ENCODE measurements around the gene SSTR5. TPM values are rescaled to one million over a fixed set of nuclear protein-coding genes. Genes with fewer than 3 reads are reported as not detected.

SSTR5 gene
- total and polyA plus RNA-seq, 2 donors from 2014 or later, result 6.7 TPM; not detected in 1

DNA sequence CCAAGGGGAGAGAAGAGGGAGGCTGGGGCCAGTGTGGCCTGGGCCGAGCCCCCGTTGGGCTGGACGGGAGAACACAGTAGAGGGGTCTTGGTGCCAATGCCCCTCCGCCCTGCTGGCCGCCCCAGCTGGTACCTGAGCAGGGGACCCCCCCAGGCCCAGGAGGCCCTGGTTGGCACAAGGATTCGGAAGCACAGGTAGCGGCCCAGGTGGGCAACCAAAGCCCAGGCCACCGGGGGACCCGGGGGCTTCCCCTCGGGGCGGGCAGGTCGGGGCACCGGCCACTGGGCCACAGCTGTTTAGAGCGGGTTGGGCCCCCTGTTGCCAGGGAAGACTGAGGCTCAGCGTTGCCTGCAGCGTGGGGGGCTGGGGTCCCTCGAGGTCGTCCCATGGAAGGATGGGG lies 51.7 kb downstream of the SSTR5 start:
- no peaks in the 10 kb centered on the region for H3K4me1 ChIP-seq (ENCODE audit: control insufficient read depth in 2 of 3, insufficient read depth in 2 of 3, low read depth in 1 of 3, low read length in 3 of 3)
- intact Hi-C loops (cut with DNase I), result no loop called here
- FAIRE-seq (no peak), DNase-seq (no peak)
- H3K9ac ChIP-seq (ENCODE audit: low read length in 3 of 3), result no peak overlapping the region
- H3K9me3 ChIP-seq (ENCODE audit: control insufficient read depth in 2 of 3, insufficient read depth in 1 of 3, low read length in 3 of 3), result no peaks in the 10 kb centered on the region
- TF ChIP-seq, protein P1, sequence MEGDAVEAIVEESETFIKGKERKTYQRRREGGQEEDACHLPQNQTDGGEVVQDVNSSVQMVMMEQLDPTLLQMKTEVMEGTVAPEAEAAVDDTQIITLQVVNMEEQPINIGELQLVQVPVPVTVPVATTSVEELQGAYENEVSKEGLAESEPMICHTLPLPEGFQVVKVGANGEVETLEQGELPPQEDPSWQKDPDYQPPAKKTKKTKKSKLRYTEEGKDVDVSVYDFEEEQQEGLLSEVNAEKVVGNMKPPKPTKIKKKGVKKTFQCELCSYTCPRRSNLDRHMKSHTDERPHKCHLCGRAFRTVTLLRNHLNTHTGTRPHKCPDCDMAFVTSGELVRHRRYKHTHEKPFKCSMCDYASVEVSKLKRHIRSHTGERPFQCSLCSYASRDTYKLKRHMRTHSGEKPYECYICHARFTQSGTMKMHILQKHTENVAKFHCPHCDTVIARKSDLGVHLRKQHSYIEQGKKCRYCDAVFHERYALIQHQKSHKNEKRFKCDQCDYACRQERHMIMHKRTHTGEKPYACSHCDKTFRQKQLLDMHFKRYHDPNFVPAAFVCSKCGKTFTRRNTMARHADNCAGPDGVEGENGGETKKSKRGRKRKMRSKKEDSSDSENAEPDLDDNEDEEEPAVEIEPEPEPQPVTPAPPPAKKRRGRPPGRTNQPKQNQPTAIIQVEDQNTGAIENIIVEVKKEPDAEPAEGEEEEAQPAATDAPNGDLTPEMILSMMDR (IDR thresholded peaks at IDR 0.05; ENCODE audit: borderline replicate concordance, extremely low read depth, insufficient read depth), result no peak
- no peak overlapping the region for H3K27ac ChIP-seq (ENCODE audit: low read depth in 2 of 2, low read length in 2 of 2)
- H3K4me3 ChIP-seq (ENCODE audit: low read length in 3 of 3), result no peak overlapping the region
- H3K27me3 ChIP-seq (ENCODE audit: control insufficient read depth, insufficient read depth, low read length), result no peaks in the 10 kb centered on the region
- no peaks in the 10 kb centered on the region for H3K36me3 ChIP-seq (ENCODE audit: control insufficient read depth in 2 of 3, insufficient read depth in 3 of 3, low read length in 3 of 3)

DNA sequence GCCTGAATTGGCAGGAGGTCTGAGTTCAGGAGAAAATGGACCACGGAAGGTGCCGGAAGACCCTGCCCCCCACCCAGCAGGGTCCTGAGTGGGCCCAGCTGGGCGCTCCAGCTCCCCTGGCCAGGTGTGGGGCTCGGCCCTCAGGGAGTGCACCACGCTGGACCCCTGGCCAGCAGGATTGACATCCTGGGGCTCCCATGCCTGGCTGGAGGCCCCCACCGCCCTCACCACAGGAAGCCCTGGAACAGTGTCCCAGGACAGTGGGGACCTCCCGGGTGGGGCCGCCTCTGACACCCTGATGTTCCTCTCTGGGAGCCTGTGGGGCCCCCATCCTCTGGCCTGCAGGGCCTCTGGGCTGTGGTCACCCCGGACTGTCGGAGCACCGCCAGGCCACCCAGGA lies 52.2 kb downstream of the SSTR5 start:
- Histone ChIP-seq H3K9ac (ENCODE audit: low read length in 3 of 3) (no peak overlapping the region), H3K9me3 (ENCODE audit: control insufficient read depth in 2 of 3, insufficient read depth in 1 of 3, low read length in 3 of 3) (no peaks in the 10 kb centered on the region), H3K36me3 (ENCODE audit: control insufficient read depth in 2 of 3, insufficient read depth in 3 of 3, low read length in 3 of 3) (no peaks in the 10 kb centered on the region), H3K27me3 (ENCODE audit: control insufficient read depth, insufficient read depth, low read length) (no peaks in the 10 kb centered on the region), H3K27ac (ENCODE audit: low read depth in 2 of 2, low read length in 2 of 2) (no peak overlapping the region), H3K4me1 (ENCODE audit: control insufficient read depth in 2 of 3, insufficient read depth in 2 of 3, low read depth in 1 of 3, low read length in 3 of 3) (no peaks in the 10 kb centered on the region), H3K4me3 (ENCODE audit: low read length in 3 of 3) (no peak overlapping the region)
- no peak for FAIRE-seq
- intact Hi-C loops (cut with DNase I), result no loop called here
- TF ChIP-seq, protein P1 (IDR thresholded peaks at IDR 0.05; ENCODE audit: borderline replicate concordance, extremely low read depth, insufficient read depth), result no peak
- DNase-seq, result no peak

DNA sequence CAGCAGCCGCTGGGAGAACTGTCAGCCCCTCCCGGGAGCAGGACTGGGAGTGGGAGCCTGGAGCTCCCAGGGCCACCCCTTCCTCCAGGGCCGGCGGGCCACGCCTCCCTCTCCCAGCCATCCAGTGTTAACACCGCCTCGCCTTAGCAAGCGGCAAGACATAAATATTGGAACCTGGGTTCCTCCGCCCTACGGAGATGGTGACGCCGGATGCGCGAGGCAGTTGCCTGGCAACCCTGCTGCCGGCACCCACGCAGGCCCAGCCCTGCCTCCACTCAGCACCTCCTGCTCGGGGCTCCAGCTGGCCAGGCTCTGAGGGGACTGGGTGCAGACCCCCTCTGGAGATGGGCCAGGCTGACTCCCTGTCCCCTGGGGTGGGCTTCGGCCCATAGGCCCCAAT lies 52.9 kb downstream of the SSTR5 start:
- Histone ChIP-seq H3K9me3 (ENCODE audit: control insufficient read depth in 2 of 3, insufficient read depth in 1 of 3, low read length in 3 of 3) (no peaks in the 10 kb centered on the region), H3K36me3 (ENCODE audit: control insufficient read depth in 2 of 3, insufficient read depth in 3 of 3, low read length in 3 of 3) (no peaks in the 10 kb centered on the region), H3K9ac (ENCODE audit: low read length in 3 of 3) (no peak overlapping the region), H3K4me1 (ENCODE audit: control insufficient read depth in 2 of 3, insufficient read depth in 2 of 3, low read depth in 1 of 3, low read length in 3 of 3) (no peaks in the 10 kb centered on the region), H3K27me3 (ENCODE audit: control insufficient read depth, insufficient read depth, low read length) (no peaks in the 10 kb centered on the region), H3K27ac (ENCODE audit: low read depth in 2 of 2, low read length in 2 of 2) (no peak overlapping the region), H3K4me3 (ENCODE audit: low read length in 3 of 3) (no peak overlapping the region)
- FAIRE-seq, result no peak
- peak in 4 of 5 donors; percentile 88 to 93 (median 90) for DNase-seq
- intact Hi-C loops (cut with DNase I), result no loop called here
- TF ChIP-seq, protein P1 (IDR thresholded peaks at IDR 0.05; ENCODE audit: borderline replicate concordance, extremely low read depth, insufficient read depth), result no peak

DNA sequence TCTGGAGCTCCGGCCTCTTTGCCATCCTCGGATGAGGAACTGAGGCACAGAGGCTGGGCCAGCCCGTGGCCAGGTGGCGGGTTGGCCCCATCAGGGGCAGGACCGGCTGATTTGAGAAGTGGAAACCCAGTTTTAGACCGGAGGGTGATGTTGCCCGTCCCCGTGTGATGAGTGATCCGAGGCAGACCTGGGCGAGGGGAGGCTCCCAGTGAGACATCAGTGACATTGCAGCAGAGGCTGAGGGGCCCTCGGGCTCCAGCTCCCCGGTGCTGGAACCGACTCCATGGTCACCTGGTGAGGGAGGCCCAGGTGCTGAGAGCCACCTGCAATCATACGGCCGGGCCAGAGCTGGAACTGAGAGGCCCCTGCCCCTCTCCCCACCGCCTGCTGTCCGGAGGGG lies 53.5 kb downstream of the SSTR5 start:
- H3K36me3 ChIP-seq (ENCODE audit: control insufficient read depth in 2 of 3, insufficient read depth in 3 of 3, low read length in 3 of 3), result no peaks in the 10 kb centered on the region

More for the DNA sequence above, 53.5 kb downstream of the SSTR5 start:
- Histone ChIP-seq H3K9ac (ENCODE audit: low read length in 3 of 3) (no peak overlapping the region), H3K27me3 (ENCODE audit: control insufficient read depth, insufficient read depth, low read length) (no peaks in the 10 kb centered on the region), H3K9me3 (ENCODE audit: control insufficient read depth in 2 of 3, insufficient read depth in 1 of 3, low read length in 3 of 3) (no peaks in the 10 kb centered on the region), H3K27ac (ENCODE audit: low read depth in 2 of 2, low read length in 2 of 2) (no peak overlapping the region), H3K4me1 (ENCODE audit: control insufficient read depth in 2 of 3, insufficient read depth in 2 of 3, low read depth in 1 of 3, low read length in 3 of 3) (no peaks in the 10 kb centered on the region), H3K4me3 (ENCODE audit: low read length in 3 of 3) (no peak overlapping the region)
- DNase-seq, result no peak
- TF ChIP-seq, protein P1 (IDR thresholded peaks at IDR 0.05; ENCODE audit: borderline replicate concordance, extremely low read depth, insufficient read depth), result no peak
- intact Hi-C loops (cut with DNase I), result no loop called here
- no peak for FAIRE-seq
